HG03558 (cell line): ENCODE measurements around the gene CCDC106.

Experiments
- ATAC-seq: cut with Tn5 transposase; IDR thresholded peaks from one replicate; pipeline ENCODE4 v1.9.1; 2021; ENCODE audit warnings: moderate number of reproducible peaks; ENCODE audit not compliant: unreplicated experiment; ENCODE audit errors: extremely low read depth

Gene CCDC106

DNA sequence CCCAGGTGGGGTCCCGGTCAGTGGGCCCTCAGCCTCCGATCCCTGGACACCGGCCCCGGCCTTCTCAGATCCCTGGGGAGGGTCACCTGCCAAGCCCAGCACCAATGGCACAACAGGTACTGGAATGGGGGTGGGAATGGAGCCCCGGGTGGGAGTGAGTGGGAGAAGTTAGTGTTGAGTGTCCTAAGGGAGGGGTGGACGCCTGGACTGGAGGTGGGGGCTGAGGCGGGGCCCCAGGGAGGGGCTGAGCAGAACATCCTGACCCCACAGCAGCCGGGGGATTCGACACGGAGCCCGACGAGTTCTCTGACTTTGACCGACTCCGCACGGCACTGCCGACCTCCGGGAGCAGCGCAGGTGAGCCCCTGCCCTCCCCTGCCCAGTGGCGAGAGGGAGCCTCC lies 44.7 kb downstream of the CCDC106 start:
- ATAC-seq: no peak

DNA sequence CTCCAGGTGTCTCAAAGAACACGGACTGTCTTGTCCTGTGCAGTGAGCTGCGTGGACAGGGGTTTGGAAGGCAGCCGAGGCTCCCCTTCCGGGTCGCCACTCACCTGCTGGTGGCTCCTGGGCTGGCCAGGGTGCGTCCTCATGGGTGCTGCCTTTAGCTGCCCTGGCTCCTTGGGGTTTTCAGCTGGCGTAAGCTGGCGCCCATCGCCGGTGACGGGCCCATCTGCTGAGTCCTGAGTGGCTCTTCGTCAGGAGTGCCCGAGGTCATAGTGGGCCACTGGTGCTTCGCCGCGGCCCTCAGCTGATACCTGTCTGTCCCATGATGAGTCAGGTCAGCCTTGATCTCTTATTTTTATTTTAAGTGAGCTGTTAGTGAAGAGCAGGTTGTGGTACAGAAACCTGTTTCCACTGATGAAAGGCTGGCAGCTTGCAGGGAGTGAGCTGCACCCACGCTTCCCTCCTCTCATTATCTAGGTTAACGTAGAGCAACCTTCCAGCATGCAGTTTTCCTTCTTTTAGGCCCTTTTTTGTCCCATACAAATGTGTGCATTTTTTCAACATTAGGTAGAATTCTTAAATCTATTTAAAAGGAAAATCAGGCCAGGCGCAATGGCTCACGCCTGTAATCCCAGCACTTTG lies 45.4 kb downstream of the CCDC106 start:
- ATAC-seq: no peak

DNA sequence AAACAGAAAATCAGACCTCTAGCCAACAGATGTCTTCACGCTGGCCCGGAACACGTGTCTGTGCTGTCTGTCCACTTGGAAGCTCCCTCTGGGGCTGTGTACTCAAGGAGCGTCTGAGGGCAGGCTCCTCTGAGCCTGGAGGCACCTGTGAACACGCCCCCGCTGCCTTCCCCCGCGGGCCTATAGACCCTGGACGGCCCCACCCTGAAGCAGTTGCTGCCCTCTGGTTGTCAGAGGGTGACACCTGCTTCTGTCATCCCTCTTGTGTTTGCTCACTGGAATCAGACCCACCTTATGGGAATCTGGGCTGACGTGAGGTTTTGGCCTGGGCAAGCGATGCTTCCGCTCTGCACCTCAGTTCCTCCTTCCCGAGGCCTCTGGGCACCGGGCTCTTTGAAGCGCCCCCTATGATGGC lies 46.2 kb downstream of the CCDC106 start:
- no peak for ATAC-seq

DNA sequence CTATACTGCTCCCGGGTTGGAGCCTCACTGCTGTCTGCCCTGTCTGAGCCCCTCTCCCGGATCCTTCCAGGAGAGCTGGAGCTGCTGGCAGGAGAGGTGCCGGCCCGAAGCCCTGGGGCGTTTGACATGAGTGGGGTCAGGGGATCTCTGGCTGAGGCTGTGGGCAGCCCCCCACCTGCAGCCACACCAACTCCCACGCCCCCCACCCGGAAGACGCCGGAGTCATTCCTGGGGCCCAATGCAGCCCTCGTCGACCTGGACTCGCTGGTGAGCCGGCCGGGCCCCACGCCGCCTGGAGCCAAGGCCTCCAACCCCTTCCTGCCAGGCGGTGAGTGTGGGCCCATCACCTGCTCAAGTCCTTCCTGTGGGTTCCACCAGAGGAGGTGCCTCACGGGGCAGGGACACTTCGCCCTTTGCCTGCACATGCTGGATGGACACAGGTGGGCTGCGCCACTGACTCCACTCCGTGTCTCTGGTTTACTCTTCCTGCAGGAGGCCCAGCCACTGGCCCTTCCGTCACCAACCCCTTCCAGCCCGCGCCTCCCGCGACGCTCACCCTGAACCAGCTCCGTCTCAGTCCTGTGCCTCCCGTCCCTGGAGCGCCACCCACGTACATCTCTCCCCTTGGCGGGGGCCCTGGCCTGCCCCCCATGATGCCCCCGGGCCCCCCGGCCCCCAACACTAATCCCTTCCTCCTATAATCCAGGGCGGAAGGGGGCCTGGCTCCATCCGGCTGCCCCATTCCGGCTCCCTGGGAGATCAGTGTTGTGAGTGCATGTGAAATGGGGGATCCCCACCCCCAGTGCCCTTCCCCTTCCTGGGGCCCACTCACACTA lies 46.9 kb downstream of the CCDC106 start:
- no peak for ATAC-seq

DNA sequence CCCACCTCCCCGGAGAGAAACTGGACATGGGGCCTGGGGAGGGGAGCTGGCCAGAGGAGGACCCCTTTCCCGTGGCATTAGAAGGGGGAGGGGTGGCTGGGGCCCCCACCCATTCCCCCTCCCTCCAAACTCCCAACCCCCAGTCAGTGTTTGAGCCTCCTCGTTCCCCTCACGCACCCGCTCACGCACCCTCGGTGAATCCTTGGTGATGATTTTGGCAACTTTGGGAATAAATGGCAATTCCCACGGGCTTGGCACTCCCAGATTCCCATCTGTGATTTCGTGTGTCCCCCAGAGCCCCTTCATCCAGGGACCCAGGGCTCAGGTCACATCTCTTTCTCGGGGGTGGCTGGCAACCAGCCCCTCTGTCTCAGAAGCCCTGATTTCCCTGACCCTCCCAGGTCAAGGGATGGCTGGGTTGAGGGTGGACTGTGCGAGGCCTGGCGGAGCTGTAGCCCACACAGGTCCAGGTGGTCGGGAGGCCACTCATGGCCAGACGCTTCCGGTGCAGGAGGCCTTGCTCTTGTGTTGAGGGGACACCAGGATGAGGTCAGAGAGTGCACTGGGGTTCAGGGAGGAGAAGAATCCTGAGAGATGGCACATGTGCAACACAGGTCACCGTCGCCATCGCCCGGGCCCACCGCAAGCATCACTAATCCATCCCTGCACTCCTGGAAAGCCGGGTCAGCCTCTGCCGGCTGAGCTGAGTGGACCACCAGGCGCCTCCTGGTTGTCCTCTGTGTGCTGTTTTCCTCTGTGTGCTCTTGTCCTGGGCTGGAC lies 47.7 kb downstream of the CCDC106 start:
- ATAC-seq: no peak

DNA sequence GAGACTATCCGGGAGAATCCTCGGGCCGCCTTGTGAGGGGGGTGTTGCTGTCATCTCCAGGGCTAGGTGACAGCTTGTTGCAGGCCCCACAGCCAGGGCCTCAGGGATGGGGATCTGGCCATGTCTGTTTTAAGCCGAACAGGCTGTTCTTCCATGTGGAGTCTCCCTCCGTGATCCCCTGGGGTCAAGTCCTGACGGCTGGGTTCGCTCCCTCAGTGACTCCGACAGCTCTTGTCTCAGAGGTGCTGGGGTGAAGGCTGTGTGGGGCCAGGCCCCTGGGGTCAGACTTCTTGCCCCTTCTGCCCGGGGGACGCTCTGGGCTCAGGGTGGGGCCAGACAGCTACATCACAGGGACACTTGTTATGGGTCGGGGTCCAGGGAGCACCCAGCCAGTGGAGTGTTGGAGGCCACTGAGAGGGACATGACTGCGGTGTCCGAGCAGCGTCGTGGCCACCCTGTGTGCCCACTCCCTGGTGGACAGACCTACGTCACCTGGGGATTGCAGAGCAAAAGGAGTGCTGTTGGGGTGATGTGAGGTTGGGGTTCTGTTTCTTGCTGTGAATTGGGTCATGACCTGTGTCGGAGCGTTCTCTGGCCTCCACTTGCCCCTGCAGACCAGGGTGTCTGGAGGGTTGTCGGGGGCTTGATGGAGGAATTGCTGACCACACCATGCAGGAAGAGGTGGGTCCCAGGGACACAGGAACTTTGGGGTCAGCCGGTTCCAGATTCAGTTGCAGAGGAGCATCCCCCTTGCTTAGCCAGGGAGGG lies 48.5 kb downstream of the CCDC106 start:
- ATAC-seq: no peak

DNA sequence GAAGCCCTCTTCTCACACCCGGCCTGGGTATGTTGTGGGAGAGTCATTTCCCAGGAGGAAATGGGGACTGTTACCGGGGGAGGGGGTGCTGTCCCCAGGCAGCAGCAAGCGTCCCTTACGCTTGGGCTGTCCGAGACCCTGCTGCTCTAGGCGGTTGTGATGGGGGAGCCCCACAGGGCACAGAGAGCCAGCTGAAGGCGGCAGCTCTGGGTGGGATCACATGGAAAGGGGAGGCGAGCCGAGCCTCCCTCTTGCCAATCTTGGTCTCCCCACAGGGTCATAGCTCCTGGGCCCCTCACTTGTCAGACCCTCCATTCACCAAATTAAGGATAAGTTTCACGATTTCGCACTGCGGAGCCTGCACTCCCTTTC lies 49.0 kb downstream of the CCDC106 start:
- ATAC-seq: no peak

DNA sequence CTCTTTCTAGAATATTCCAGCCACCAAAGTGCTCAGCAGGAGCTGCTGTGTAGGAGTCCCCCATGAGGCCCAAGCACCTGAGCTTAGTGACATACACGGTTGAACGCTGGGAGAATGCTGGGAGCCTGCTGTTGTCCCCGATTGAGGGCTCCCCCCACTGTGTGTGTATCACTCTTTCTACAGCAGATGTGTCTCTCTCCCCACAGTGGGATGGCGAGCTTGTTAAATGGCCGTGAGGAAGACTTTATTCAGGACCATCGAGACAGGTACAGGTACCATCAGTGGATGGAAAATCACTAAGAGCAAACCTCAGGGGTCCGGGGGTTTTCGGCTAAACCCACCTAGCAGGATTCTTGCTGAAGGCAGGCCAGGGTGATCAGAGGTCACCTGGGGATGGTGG lies 49.7 kb downstream of the CCDC106 start:
- no peak for ATAC-seq

DNA sequence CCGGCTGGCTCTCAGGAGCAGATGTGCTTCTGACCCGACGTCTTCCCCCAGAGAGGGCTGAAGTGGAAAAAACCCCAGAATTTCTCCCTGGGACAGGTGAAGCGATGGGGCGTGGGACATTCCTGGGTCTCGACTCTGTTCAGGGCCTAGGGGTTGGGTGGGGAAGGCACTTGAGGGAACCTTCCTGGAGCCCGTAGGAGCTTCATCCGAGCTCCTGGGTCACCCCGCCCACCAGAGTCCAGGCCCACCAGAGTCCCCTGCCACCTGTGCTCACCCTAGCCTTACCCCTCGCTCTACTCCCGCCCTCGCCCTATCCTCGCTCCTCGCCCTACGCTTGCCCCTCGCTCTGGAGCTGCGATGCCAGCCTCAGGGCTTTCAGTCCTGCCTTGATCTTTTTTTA lies 50.2 kb downstream of the CCDC106 start:
- ATAC-seq: no peak

DNA sequence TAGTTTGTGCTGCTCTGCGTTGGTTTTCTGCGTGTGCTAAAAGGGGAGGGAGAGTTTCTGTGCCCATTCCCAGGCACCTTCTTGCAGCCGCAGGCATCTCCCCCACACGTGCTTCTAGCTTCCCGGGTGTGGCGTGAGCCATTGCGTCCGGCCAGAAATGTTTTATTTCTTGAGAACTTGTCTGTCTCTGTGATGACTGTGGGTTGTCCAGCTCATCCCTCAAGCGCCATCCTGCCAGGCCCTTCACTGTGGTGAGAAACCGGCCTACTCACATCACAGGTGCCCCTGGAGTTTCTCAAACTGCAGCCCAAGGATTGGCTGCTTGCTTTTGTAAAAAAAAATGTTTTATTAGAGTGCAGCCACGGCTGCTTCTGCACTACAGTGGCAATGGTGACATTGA lies 51.2 kb downstream of the CCDC106 start:
- ATAC-seq: no peak

DNA sequence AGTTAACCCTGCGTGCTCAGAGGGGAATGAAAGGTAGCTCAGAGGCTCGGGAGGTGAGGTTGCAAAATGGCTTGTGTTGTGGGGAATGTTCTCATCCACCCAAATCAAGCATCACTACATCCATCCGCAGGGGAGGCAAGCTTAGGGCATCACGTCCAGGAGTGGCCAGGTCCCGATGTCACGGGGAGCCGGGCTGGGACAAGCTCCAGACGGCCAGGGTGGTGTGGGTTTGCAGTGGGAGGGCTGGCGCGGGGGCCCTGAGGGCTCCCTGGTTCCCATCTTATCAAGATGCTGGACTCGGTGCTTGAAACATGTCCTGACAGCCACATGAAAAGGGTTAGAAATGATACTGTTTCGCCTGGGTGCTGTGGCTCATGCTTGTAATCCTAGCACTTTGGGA lies 52.8 kb downstream of the CCDC106 start:
- no peak for ATAC-seq

DNA sequence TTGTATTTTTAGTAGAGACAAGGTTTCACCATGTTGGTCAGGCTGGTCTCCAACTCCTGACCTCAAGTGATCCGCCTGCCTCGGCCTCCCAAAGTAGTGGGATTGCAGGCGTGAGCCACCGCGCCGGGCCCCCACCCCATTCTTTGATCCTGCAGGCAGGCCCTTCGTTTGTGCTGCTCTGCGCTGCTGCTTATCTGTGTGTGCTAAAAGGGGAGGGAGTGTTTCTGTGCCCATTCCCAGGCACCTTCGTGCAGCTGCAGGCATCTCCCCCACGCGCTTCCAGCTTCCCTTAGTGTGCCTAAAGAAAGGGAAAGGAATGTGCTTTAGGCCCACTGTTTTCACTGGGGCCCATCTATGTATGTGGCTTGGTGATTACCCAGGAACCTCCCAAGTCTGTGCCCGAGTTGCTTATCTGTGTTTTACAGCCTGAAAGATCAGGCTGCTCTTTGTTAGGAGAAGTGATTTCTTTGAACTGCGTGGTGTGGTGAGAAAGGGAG lies 54.2 kb downstream of the CCDC106 start:
- no peak for ATAC-seq
